HT1080 (cell line): ENCODE results near the gene RTBDN. TPM values are rescaled to one million over a fixed set of nuclear protein-coding genes. Genes with fewer than 3 reads are reported as not detected.
A peak's percentile ranks its signal among the peaks of the same experiment; 100 is the strongest.

Source experiments
- DNase-seq: peaks from one replicate; pipeline ENCODE4 v3.0.0-alpha.2; 2015; ENCODE audit warnings: low read depth
- total RNA-seq: library from RNA; depleted of rRNA; stranded (reverse); fragments of >200 nt; shearing (Covaris generic); gene quantifications from 2 replicates; pipeline ENCODE4 v1.2.3, GENCODE V29; 2014

RTBDN gene
- total RNA-seq, 1 experiment from 2014 or later: not detected

GRCh38 chr19:12793290-12794195 lies 40.8 kb downstream of the RTBDN start:
- peak; percentile 90 for DNase-seq

GRCh38 chr19:12792853-12793289 lies 41.5 kb downstream of the RTBDN start:
- no peak for DNase-seq

- DNase-seq: peak; percentile 60
Observed at GRCh38 chr19:12792051-12792852, 42.1 kb downstream of the RTBDN start.

- peak; percentile 91 for DNase-seq
Observed at GRCh38 chr19:12791345-12792050, 42.9 kb downstream of the RTBDN start, which contains the start of gene JUNB. JUNB (plus strand) TSS chr19:12791486; CDS start chr19:12791772, 286 bp downstream.

- DNase-seq: no peak
Observed at GRCh38 chr19:12790628-12791344, 43.6 kb downstream of the RTBDN start.

GRCh38 chr19:12789904-12790619 lies 44.3 kb downstream of the RTBDN start:
- peak; percentile 94 for DNase-seq

- no peak for DNase-seq
Observed at GRCh38 chr19:12789098-12789903, 45.1 kb downstream of the RTBDN start.

- no peak for DNase-seq
Observed at GRCh38 chr19:12788682-12789097, 45.7 kb downstream of the RTBDN start.

- no peak for DNase-seq
Observed at GRCh38 chr19:12788042-12788681, 46.2 kb downstream of the RTBDN start.

GRCh38 chr19:12787458-12787857 lies 46.9 kb downstream of the RTBDN start:
- no peak for DNase-seq

- no peak for DNase-seq
Observed at GRCh38 chr19:12786952-12787351, 47.4 kb downstream of the RTBDN start.

GRCh38 chr19:12786141-12786870 lies 48.1 kb downstream of the RTBDN start:
- DNase-seq: no peak

GRCh38 chr19:12785431-12786031 lies 48.8 kb downstream of the RTBDN start:
- no peak for DNase-seq

- no peak for DNase-seq
Observed at GRCh38 chr19:12784871-12785430, 49.4 kb downstream of the RTBDN start.

GRCh38 chr19:12784394-12784870 lies 49.9 kb downstream of the RTBDN start:
- no peak for DNase-seq

GRCh38 chr19:12783849-12784393 lies 50.5 kb downstream of the RTBDN start:
- no peak for DNase-seq
